Measurements from ENCODE around the gene HMCN1.

HMCN1 gene

GRCh38 chr1:185980891-185981290, 246.7 kb downstream of the HMCN1 start:
- TF ChIP-seq ZNF274 (IDR thresholded peaks at IDR 0.05; ENCODE audit: low read depth, low read length): no peak
- no peak overlapping the region for H3K4me3 ChIP-seq (ENCODE audit: low read length)

- H3K4me3 ChIP-seq (ENCODE audit: low read length): no peak overlapping the region
- no peak for TF ChIP-seq ZNF274 (IDR thresholded peaks at IDR 0.05; ENCODE audit: low read depth, low read length)
Observed at GRCh38 chr1:185984113-185984836, 250.1 kb downstream of the HMCN1 start.

GRCh38 chr1:185987611-185988321, 253.6 kb downstream of the HMCN1 start:
- TF ChIP-seq ZNF274 (IDR thresholded peaks at IDR 0.05; ENCODE audit: low read depth, low read length): no peak
- no peak overlapping the region for H3K4me3 ChIP-seq (ENCODE audit: low read length)

- TF ChIP-seq ZNF274 (IDR thresholded peaks at IDR 0.05; ENCODE audit: low read depth, low read length): no peak
Observed at GRCh38 chr1:185990565-185990964, 256.4 kb downstream of the HMCN1 start.

GRCh38 chr1:185991266-185991665, 257.1 kb downstream of the HMCN1 start:
- no peak for TF ChIP-seq ZNF274 (IDR thresholded peaks at IDR 0.05; ENCODE audit: low read depth, low read length)
- H3K4me3 ChIP-seq (ENCODE audit: low read length): no peak overlapping the region

More at GRCh38 chr1:185990565-185990964, 256.4 kb downstream of the HMCN1 start:
- H3K4me3 ChIP-seq (ENCODE audit: low read length): no peak overlapping the region

- no peak overlapping the region for H3K4me3 ChIP-seq (ENCODE audit: low read length)
- TF ChIP-seq ZNF274 (IDR thresholded peaks at IDR 0.05; ENCODE audit: low read depth, low read length): no peak
Observed at GRCh38 chr1:185996211-185996610, 262.0 kb downstream of the HMCN1 start.

- H3K4me3 ChIP-seq (ENCODE audit: low read length): no peak overlapping the region
- no peak for TF ChIP-seq ZNF274 (IDR thresholded peaks at IDR 0.05; ENCODE audit: low read depth, low read length)
Observed at GRCh38 chr1:185998391-185998790, 264.2 kb downstream of the HMCN1 start.

GRCh38 chr1:186002406-186002805, 268.2 kb downstream of the HMCN1 start:
- no peak for TF ChIP-seq ZNF274 (IDR thresholded peaks at IDR 0.05; ENCODE audit: low read depth, low read length)
- no peak overlapping the region for H3K4me3 ChIP-seq (ENCODE audit: low read length)

GRCh38 chr1:186009039-186009737, 275.0 kb downstream of the HMCN1 start:
- no peak for TF ChIP-seq ZNF274 (IDR thresholded peaks at IDR 0.05; ENCODE audit: low read depth, low read length)
- no peak overlapping the region for H3K4me3 ChIP-seq (ENCODE audit: low read length)

- no peak overlapping the region for H3K4me3 ChIP-seq (ENCODE audit: low read length)
- TF ChIP-seq ZNF274 (IDR thresholded peaks at IDR 0.05; ENCODE audit: low read depth, low read length): no peak
Observed at GRCh38 chr1:186014370-186015037, 280.3 kb downstream of the HMCN1 start.

GRCh38 chr1:186016856-186017255, 282.7 kb downstream of the HMCN1 start:
- TF ChIP-seq ZNF274 (IDR thresholded peaks at IDR 0.05; ENCODE audit: low read depth, low read length): no peak

GRCh38 chr1:186022184-186022583, 288.0 kb downstream of the HMCN1 start:
- TF ChIP-seq ZNF274 (IDR thresholded peaks at IDR 0.05; ENCODE audit: low read depth, low read length): no peak
- no peak overlapping the region for H3K4me3 ChIP-seq (ENCODE audit: low read length)

More at GRCh38 chr1:186016856-186017255, 282.7 kb downstream of the HMCN1 start:
- H3K4me3 ChIP-seq (ENCODE audit: low read length): no peak overlapping the region

- TF ChIP-seq ZNF274 (IDR thresholded peaks at IDR 0.05; ENCODE audit: low read depth, low read length): no peak
- H3K4me3 ChIP-seq (ENCODE audit: low read length): no peak overlapping the region
Observed at GRCh38 chr1:186026946-186027345, 292.8 kb downstream of the HMCN1 start.

GRCh38 chr1:186027621-186028020, 293.4 kb downstream of the HMCN1 start:
- TF ChIP-seq ZNF274 (IDR thresholded peaks at IDR 0.05; ENCODE audit: low read depth, low read length): no peak
- H3K4me3 ChIP-seq (ENCODE audit: low read length): no peak overlapping the region
